Hematopoietic multipotent progenitor cell (in vitro differentiated cells): ENCODE measurements around the gene POLN. TPM values are rescaled to one million over a fixed set of nuclear protein-coding genes. Genes with fewer than 3 reads are reported as not detected.

Experiments used
- DNase-seq, 3 donors: peaks; one replicate each; pipeline ENCODE4 v3.0.0-alpha.2; 2011 to 2015; ENCODE audit warnings: low read depth in 2 of 3, low spot score in 2 of 3
- total RNA-seq: library from RNA; depleted of rRNA; stranded (reverse); fragments of >200 nt; gene quantifications from one replicate; pipeline ENCODE4 v1.2.3, GENCODE V29; 2012

Gene POLN
- total RNA-seq, 1 donor, result 0.81 TPM

- no peak for DNase-seq
Measured at GRCh38 chr4:2252530-2253091, 10.7 kb upstream of the POLN start.

- DNase-seq, result no peak
Measured at GRCh38 chr4:2251795-2252529, 10.0 kb upstream of the POLN start.

- no peak for DNase-seq
Measured at GRCh38 chr4:2251073-2251794, 9.3 kb upstream of the POLN start.

GRCh38 chr4:2250357-2251072 lies 8.6 kb upstream of the POLN start:
- no peak for DNase-seq

GRCh38 chr4:2249526-2250356 lies 7.8 kb upstream of the POLN start:
- DNase-seq, result no peak

- DNase-seq, result no peak
Measured at GRCh38 chr4:2248821-2249261, 6.9 kb upstream of the POLN start.

- DNase-seq, result no peak
Measured at GRCh38 chr4:2248044-2248780, 6.3 kb upstream of the POLN start.

DNA sequence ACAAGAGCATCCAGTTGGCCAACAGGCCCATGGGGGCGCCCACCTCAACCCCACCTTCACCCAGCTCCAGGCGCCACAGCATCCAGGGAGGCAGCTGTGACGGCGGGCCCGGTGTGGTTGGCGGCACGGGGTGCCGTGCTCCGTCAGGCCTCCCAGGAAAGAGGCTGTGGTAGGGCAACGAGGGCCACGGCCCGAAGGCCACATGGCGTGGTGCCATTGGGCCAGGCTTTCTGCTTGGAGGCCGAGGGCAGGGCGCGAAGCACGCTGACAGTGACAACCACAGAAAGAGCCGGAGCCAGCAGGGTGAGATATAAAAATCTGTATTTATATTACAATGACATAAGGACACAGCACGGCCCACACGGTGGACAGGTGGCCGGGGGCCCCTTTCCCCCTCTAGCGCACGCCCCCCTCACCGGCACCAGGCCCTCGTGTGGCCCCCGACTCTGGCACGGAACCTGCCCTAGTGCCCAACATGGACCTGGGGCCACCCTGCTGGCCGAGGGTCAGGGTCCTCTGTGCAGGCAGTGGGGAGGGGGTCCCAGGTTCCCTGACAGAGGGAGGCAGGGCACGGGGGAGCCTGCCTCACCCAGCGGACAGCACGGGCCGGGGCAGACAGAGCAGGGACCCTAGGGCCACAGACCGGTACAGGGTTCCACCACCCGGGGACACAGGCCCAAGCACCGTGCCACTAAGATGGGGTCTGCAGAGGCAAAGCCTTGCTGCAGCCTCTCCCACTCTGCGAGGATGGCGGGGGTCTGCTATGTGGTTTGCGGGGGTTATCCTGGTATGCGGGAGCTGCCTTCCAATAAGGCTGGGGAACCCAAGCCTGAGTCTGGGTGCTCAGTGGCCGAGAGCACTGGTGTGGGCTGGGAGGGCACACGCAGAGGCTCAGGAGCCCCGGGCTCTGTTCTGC lies 5.5 kb upstream of the POLN start:
- no peak for DNase-seq

DNA sequence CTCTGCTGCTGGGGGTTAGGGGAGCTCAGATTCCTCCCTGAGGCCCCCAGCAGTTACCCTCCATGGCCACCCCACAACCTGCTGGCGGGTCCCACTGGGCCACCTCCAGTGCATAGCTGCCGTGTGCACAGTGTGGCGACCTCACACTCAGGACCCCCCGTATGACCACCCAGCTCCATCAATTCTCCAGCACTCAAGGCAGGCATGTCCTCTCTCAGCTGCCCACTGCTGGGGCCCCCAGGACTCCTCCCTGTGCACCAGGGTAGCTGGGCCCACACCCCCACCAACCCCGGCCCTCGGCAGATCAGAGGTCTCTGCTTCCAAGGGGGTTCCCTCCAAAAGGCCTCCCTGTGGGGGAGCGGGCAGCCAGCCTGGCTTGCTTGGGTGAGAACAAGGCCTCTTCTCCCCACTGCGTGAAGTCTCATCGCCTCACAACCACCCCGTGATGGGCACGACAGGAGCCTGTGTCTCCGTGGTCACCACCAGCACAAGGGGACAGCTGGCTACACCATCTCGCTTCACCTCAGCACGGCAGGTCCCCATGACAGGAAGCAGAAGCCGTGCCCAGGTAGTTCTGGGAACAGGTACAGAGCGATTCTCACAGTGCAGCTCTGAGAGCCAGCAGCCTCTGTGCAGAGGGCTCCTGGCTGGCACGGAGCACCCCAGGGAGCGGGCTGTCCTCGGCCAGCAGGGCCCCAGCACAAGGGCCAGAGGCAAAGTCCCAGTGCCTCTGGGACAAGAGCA lies 4.6 kb upstream of the POLN start:
- DNase-seq, result no peak

DNA sequence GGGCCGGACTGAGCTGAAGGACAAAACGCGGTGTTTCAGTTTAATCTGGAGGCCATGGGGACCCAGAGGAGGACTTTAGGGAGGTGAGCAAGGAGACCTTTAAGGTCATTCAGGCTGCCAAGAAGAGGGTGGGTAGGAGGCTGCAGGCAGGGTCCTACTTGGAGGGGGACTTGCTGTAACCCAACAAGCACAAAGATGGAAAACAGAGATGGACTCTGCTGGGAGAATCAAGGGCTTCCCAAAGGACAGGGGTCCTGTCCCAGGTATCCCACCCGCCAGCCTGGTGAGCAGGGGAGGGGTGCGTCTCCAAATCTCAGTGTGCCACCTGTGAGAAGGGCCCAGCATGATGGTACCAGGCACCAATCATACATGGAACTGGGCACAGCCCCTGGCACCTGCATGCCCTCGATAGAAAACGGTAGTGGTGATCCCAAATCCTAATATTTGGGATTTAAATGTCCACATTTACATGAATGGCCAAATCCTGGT lies 3.9 kb upstream of the POLN start:
- no peak for DNase-seq

- no peak for DNase-seq
Measured at GRCh38 chr4:2245057-2245786, 3.3 kb upstream of the POLN start.

GRCh38 chr4:2243681-2244380 lies 1.9 kb upstream of the POLN start:
- DNase-seq, result peak in 1 of 3 donors; percentile 53

GRCh38 chr4:2241003-2241402 lies 918 bp downstream of the POLN start:
- peak in 1 of 3 donors; percentile 23 for DNase-seq

DNA sequence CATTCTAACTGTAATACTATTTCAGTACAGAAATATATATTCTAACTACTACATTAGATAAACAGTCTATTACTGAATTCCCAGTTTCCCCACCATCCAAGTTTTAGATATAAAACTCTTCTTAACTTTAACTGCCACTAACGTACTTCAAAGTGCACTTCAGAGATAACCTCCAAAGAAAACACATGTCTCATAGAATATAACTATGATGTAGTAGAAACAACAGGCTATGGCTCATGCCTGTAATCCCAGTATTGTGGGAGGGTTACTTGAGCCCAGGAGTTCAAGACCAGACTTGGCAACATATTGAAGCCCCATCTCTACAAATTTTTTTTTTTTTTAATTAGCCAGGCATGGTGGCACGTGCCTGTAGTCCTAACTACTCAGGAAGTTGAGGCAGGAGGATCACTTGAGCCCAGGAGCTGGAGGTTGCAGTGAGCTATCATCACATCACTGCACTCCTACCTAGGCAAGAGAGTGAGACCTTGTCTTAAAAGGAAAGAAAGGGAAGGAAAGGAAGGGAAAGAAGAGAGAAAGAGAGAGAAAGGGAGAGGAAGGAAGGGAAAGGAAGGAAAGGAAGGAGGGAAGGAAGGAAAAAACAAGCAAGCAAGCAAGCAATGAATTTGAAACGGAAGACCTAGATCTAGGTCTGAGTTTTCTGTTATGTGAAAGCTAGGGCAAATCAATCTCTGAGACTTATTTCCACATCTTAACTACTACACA lies 4.8 kb downstream of the POLN start:
- DNase-seq, result no peak

DNA sequence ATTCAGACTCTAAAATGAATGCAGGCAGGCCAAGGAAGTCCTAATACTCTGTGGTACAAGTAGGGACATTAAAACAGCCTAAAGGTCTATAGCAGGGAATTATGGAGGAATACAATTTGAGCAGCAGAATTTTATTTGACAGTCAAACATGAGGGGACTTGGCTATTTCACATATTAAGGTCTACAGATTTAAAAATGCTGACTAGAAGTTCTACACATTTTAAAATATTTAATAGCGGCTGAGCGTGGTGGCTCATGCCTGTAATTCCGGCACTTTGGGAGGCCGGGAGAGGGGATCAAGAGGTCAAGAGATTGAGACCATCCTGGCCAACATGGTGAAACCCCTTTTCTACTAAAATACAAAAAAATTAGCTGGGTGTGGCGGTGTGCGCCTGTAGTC lies 10.8 kb downstream of the POLN start:
- DNase-seq, result no peak

GRCh38 chr4:2226261-2226660 lies 15.7 kb downstream of the POLN start:
- no peak for DNase-seq
